Activated CD4-positive, alpha-beta T cell treated with anti-CD3 and anti-CD28 coated beads, Interleukin-2, Interleukin-6, amounts not matched to agents 100 ng/mL and 50 ng/mL, durations not matched to agents 16 hours and 8 hours (primary cell): ENCODE measurements around the gene CLCNKB.
A peak's percentile ranks its signal among the peaks of the same experiment; 100 is the strongest.
"Not testable (repeated sequence)": the region's sequence is repeated elsewhere in the genome, so short reads cannot be mapped to it uniquely, and the experiment has no call there.

Experiments used
- DNase-seq: peaks from one replicate; pipeline ENCODE4 v3.0.0-alpha.2; 2020

The CLCNKB gene

DNA sequence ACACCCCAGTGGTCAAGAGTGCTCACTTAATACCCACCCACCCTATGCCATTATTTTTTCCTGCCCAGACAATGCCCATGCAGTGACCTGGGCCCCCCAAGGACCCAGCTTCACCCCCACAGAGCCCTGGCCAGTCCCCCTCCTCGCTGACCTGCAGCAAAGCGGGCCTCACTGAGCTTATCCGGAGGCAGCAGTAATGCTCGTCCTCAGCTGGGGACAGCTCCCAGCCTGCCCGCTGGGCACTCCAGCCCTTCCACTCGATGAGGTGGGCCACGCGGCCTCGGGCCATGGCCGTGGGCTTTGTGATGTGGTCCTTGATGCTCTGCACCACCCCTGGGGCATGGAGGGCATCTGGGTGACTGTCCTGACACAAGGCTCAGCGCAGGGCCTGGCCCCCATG is 7.1 kb upstream of the CLCNKB start:
- DNase-seq: not testable (repeated sequence)

DNA sequence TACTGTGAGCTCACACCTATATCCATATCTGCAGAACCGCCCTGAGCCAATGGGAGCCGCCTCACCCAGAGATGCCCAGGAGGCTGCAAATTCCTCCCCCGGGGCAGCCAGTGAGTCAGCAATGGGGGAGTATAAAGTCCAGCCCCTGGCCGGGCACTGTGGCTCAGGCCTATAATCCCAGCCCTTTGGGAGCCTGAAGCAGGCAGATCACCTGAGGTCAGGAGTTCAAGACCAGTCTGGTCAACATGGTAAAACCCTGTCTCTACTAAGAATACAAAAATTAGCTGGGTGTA is 5.0 kb upstream of the CLCNKB start:
- no peak for DNase-seq

DNA sequence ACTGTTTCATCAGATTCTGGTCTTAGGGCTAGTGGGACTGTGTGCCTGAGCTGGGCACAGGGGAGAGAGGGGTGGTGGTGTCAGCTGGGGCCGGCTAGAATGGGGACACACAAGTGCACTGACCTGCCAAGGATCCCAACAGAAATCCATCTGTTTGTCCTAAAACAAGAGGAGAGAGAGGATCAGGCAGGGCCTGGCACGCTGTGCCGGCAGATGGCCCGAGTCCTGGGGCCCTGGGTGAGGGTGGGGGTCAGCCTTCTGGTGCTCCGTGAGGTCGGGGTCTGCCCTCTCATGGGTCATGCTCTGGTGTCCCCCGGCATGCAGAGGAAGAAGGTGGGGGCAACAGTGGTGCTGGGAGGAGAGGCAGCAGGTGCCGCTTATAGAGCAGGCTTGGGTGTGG is 3.7 kb upstream of the CLCNKB start:
- DNase-seq: not testable (repeated sequence)

DNA sequence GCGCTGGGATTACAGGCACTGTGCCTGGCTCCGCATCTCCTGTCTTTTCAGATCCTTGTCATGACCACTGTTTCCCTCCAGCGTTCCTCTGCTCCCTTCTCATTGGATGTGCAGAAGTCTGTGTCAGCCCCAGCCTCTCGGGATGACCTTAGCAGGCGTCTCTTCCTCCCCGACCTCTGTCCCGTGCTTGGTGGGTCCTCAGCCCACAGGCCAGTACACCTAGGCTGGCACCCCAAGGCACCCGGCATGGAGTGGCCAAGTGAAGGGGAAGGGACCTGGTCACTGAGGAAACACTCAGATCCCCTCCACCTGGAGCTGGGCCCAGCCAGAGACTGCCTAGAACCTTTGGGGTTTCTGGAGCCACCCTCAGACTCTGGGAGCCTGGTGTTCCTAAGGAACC is 2.4 kb upstream of the CLCNKB start:
- no peak for DNase-seq

DNA sequence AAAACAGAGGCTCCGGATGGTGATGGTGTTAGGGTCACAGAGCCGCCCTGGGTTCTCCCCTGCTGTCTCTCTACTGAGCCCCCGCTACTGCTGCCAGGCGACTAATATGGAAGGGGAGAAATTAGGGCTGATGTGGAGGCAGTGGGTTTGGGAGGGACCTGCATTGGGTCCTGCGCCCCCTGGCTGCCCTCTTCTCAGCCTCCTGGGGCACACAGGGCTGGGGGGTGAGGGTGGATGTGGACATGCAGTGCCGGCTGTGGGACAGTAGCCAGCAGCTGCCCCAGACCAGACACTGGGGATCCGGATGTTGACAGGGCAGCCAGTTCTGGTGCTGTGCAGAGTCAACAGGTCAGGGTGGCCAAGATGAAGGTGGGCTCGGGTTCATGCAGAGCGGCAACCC is 1.5 kb upstream of the CLCNKB start:
- no peak for DNase-seq

DNA sequence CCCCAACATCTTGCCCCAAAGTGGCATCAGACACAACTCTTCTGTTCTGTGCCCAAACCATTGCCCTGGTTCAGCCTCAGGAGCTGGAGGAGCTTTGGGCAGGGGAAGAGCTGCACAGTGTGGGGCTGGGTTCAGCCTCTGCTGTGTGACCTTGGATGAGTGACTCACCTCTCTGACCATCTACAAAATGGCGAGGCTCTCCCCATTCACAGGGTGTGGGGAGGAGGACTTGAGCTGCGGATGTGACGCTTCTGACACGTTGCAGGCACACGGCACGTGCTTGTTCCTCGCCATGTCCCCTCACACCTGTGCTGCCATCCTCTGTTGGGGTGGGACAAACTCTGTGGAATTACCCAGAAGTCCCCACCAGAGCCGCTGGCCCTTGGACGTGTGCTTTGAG is 928 bp upstream of the CLCNKB start:
- not testable (repeated sequence) for DNase-seq

DNA sequence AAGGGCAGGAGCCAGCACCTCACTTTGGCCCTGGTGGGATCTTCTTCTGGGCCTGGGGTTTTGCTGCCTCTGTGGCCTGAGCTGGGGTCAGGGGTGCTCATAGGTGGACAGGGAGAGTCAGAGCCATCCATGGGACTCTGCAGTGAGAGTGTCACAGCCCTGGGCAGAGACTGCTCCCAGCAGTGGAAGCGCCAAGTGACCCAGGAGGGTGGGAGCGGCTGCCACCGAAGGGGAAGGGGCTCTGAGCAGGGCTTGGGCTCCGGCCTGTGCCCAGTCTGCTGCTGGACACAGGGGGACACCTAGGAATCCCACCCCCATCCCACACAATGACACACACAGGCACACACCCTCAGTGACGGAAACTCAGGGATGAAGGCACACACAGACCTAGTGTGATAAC is 368 bp downstream of the CLCNKB start:
- DNase-seq: no peak

DNA sequence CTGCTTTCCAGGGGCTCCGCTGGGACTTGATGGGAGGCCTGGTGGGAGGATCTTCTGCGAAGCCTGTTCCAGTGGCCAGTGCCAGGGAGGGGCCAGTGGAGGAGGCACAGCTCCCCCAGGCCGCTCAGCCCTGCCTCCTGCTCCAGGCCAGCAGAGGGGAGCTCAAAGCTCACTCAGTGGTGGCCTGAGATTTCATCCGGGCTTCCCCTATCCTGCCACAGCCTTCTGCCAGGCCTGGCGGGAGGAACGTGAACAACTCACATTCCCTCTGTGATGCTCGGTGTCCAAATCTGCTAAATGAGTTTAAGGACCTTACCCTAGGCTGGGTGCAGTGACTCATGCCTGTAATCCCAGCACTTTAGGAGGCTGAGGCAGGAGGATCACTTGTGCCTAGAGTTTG is 3.3 kb downstream of the CLCNKB start:
- no peak for DNase-seq

DNA sequence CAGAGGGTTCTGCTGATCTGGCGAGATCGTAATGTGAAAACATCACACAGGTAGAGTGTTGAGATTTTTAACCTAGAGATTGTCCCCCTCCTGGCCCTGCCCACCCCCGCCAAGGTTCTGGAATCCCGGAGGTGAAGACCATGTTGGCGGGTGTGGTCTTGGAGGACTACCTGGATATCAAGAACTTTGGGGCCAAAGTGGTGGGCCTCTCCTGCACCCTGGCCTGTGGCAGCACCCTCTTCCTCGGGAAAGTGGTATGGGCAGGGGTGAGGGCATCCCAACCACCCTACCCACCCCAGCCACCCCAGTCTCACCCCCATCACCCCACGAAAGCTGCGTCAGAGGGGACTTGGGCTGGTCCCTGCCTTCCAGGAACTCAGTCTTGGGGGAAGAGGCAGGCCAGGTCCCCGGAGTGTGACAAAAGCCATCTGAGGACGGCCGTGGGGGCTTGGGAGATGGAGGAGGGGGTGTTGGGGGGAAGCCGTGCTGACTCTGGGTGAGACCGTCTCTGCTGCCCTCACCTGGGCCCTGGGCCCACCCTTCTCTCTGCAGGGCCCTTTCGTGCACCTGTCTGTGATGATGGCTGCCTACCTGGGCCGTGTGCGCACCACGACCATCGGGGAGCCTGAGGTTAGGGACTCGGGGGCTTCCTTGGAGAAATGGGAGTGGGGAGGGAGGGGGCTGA is 4.4 kb downstream of the CLCNKB start:
- DNase-seq: no peak

DNA sequence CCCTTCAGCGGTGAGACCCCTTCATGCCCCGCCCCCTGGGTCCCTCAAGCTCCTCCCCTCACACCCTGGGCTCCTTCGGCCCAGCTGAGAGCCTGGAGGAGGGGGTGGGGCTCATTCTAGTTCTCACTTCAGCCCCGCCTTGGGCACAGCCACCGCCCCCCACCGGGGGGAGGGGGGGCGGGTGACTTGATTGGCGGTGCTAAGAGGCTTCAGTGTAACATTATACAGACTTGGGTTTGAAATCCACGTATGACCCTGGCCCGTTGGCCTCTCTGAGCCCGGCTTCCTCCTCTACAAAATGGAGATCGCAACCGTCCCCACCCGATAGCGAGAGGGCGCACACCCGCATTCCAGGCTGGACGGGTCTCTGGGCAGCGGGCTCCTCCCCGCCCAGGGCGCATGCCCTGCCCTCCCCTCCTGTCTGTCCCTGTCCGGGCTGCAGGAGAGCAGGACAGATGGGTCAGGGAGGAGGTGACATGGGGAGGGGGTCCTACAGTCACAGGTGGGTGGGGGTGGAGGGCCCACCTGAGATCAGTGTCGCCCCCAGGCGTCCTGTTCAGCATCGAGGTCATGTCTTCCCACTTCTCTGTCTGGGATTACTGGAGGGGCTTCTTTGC is 5.1 kb downstream of the CLCNKB start:
- peak; percentile 31 for DNase-seq

DNA sequence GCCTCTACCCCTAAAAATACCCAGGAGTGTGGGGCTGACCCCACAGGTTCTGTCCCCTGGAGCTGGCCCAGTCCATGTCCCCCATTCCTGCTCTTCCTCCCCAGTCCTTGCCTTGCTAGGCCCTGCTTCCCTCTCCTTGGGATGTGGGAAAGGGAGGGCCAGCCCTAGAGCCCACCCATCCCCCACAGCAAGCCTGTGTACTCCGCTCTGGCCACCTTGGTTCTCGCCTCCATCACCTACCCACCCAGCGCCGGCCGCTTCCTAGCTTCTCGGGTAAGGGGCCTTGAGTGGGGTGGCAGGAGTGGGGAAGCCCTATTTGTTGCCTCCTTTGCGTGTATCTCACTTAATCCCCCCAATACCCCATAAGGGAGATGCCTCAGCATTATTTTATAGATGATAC is 6.7 kb downstream of the CLCNKB start:
- DNase-seq: no peak

DNA sequence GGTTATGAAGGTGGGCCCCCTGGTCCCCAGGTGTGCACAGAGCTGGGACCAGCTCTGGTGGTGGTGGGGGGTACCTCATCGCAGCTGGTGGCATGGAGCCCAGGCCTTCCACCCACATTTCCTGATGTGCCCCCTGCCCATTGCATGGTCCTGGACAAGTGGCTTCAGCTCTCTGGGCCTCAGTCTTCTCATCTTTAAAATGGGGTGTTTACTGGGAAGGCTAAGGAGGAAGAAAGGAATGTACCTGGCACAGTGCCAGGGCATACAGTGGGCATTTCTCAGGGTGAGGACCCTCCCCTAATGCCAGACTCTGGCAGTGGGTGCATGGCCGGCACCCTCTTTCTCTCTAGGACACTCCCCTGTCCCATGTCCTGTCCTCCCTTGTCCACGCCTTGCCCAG is 7.5 kb downstream of the CLCNKB start:
- no peak for DNase-seq

DNA sequence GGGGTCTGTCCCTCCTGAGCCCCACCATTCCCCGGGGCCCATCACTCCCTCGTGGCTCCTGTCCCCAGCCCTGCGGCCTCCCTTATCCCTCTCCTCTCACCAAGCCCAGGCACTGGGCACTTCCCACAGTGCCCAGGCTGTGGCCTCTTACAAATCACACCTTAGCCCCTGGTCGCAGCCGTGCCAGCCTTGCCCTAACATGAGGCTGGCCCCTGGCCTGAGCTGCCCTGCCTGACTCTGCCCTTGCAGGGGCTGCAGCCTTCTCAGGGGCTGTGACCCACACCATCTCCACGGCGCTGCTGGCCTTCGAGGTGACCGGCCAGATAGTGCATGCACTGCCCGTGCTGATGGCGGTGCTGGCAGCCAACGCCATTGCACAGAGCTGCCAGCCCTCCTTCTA is 8.4 kb downstream of the CLCNKB start:
- not testable (repeated sequence) for DNase-seq

DNA sequence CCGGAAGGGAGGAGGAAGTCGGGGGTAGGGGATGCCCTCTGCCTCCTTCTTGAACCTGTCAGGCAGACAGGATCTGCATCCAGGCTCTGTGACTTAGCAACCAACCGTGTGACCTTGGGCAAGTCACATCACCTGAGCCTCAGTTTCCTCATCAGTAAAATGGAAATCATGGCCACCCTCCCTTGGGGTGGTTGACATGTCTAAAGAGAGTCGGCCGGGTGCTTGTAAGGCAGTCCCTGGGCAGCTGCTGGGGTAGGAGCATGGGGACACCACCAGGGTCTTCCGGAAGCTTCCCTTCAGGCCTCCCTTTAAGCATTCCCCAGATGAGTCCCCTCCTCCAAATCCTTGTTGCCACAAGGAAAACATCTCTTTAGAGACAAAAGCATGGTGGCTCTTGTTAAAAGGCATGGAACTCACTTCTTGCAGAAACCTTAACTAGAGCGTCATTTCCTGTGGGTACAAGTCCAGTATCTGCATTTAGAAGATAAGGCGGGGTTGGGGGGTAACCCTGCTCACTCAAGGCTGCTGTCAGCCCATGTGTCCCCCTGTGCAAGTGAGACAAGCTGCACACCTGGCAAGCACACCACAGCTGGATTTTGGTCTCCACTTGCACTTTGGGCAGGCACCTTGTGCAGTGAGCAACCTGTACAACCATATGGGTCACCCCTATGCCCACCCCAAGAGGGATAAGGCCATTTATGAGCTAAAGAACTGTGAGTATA is 10.4 kb downstream of the CLCNKB start:
- DNase-seq: no peak

DNA sequence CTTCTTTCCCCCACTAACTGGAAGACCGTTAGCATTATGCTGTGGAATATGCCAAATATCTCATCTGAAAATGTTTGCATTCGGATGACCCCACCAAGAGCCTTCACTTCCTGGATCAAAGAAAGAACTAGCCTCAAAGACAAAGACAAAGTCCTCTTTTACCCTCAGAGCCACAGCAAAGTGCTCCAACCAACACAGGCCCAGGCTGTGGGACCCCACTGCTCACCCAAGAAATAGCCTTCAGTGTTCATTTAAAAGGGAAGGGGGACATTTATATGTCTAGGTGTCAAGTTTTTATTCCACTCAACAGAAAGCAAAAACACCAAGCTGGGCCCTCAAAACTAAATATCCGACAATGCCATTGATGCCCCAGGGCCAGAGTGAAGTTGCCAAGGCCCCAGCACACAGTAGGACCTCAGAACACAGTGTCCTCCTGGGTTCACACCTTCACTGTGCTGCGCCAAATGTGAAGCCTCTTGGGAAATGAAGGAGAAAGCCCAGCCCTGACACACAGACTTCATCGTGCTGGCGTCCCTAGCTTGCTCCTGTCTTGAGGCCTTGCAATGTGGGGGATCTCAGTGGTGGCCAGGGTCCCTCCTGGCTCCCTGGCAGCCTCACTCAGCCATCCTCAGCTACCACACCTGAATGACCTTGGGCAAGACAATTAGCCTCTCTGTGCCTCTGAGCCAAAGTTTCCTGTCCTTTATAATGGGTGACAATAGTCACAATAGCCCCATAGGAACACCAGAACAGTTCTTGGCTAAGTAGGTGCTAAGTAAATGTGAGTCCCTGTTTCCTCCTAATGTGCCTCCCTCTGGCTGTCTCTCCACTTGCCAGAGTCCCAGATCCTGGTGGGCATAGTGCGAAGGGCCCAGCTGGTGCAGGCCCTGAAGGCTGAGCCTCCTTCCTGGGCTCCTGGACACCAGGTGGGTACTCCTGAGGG is 11.3 kb downstream of the CLCNKB start:
- no peak for DNase-seq

DNA sequence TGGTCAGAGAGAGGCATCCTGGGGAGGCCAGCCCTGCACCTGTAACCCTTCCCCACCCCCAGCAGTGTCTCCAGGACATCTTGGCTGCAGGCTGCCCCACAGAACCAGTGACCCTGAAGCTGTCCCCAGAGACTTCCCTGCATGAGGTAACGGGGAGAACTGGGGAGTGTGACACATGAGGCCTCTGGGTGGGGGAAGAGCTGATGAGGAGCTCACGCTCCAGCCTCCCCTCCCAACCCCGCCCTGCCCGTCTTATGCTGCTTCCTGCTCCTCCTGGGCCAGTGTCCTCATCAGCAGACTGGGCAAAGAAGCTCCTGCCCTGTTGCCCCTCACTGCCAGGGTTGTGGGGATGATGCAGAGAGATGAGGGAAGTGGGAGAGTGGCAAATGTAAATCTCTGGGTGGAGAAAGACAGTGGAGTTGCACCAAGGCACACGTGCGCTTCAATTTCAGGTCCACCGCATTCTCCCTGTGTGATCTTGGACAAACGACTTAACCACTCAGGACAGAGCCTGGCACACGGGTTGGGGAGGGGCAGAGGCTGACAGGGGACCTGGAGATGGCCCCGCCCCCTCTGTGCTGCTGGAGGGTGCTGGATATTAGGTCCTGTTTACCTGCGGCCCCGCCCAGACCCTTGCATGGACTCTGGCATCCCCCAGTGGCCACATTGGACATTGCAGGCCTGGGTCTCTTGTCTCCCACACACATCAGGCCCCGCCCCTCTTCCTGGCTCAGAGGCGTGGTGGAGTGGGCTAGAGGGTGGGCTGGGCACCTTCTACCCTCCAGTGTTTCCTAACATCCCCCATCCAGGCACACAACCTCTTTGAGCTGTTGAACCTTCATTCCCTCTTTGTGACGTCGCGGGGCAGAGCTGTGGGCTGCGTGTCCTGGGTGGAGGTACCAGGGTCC is 12.3 kb downstream of the CLCNKB start:
- peak; percentile 90 for DNase-seq

DNA sequence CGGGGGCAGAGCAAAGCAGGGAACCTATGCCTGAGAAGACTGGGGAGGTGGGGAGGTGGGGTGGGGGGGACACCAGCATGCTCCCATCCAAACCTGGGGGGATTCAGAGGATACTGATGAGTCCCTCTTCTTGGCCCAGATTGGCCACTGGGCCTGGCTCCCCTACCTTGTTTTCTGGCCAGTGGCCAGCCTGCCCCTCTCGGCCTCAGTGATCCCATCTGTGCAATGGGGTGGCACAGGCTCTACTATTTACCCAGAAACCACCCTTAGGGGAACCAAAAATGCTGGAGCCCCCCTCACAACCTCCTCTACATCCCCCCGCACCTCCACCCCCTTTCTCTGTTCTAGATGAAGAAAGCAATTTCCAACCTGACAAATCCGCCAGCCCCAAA is 12.9 kb downstream of the CLCNKB start:
- DNase-seq: not testable (repeated sequence)

DNA sequence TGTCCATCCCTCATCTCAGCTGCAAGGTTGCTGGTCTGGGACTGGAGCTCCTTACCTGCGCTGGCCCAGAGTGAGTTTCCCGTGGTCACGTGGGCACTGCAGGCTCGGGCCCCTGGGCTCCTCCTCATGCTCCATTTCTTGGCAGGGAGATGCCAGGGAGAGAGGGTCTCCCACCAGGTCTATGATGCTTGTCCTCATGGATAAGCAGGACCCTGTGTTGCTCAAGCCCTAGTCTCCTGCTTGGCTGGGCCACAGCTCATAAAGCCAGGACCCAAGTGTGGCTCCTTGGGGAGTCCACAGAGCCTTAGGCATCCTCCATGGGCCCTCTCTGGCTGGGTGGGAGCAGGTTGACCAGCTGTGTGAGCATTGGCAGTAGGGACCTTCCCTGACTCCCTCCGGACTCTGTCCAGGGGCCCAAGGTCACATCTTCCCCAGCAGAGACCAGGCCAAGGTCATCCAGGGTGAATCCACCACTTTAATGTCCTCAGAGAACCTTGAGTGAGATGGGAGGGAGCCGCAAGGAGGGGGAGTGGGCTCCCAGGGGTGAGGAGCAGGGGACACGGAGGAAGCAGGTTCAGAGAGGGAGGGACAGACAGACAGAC is 13.8 kb downstream of the CLCNKB start:
- not testable (repeated sequence) for DNase-seq

DNA sequence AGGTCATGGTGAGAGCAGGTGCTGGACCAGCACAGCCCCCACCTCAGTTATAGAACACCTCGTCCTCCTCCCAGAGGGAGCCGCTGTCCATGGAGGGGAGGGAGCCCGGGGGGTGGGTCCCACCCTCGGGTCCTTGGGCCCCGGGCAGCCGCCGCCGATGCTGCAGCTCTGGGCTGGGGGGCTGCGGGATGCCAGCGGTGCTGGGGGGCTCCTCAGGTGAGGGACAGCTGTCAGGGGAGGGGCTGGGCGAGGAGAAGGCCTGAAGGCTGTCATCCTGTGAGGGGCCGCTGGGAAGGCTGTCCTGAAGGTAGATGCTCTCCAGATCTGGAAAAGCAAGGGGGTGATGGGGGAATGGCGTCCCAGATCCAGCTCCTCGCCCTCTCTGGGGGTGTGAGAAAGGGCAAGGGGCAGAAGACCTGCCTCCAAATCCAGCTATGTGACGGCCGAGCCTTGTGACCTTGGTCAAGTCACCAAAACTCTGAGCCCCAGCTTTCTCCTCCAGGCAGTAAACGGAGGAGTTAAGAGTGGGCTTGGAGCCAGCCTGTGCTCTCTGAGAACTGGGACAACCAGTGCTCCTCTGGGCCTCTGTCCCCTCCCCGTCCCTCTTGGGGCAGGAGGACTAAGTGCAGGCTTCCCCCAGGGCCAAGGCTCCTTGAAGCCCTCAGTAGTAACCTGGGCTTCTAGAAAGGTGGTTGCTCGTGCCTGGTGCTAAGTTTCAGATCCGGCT is 15.0 kb downstream of the CLCNKB start:
- not testable (repeated sequence) for DNase-seq

DNA sequence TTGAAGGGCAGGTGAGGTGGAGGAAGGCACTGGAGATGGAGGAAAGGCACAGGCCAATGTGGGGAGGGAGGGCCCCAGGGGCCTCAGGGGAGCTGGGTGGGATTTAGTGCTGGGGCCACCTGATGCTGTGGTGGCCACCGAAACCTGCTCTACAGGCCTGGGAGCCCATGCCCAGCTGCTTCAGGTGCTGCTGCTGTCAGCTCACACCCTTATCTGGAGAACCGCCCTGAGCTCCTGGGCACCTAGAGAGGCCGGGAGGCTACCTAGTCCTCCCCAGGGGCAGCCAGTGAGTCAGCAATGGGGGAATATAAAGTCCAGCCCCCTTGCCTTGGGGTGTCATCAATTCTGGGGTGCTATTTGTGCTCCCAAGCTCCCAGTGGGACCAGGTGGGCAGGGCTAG is 17.7 kb downstream of the CLCNKB start:
- no peak for DNase-seq
